HCT116 (cell line): ENCODE data around the gene ZNF330. TPM values are rescaled to one million over a fixed set of nuclear protein-coding genes. Genes with fewer than 3 reads are reported as not detected.

Source experiments
- ATAC-seq: fragments of 200-7000 bp; cut with Tn5 transposase; 2 replicates; pipeline ENCODE4 v1.9.1; 2020; ENCODE audit warnings: mild to moderate bottlenecking, moderate library complexity
- BruUV-seq: library from RNA; stranded (reverse); fragments of 400-500 nt; replicated peaks from 2 replicates; lab custom pipeline; 2021; lab: Mats Ljungman, UMichigan
- CTCF ChIA-PET: fragments of 300-600 bp; sonication (Branson Sonifier 250); formaldehyde crosslinking; loops from one replicate; lab custom pipeline; 2021; ENCODE audit warnings: antibody characterized with exemption; lab: Charles Lee
- POLR2A ChIA-PET: fragments of 300-600, 350-600 bp; sonication (Branson Sonifier 250); formaldehyde crosslinking; loops from one replicate; lab custom pipeline; 2021; ENCODE audit warnings: antibody characterized with exemption; lab: Charles Lee
- RAD21 ChIA-PET, 2 experiments: fragments of 300-600 bp; sonication (Branson Sonifier 250); formaldehyde crosslinking; loops; one replicate each; lab custom pipeline; 2023; ENCODE audit warnings: low total read pairs in 2 of 2; ENCODE audit not compliant: uncharacterized antibody in 2 of 2, unreplicated experiment in 2 of 2, low non-redundant PET in 1 of 2; lab: Charles Lee
- DNase-seq: peaks from one replicate; pipeline ENCODE4 v3.0.0-alpha.2; 2010; ENCODE audit warnings: low read depth, low spot score
- H2AFZ ChIP-seq: fragments of 200-600 bp; shearing (Covaris generic), sonication (generic); 2 replicates; pipeline ENCODE4 v1.6.1; 2017; ENCODE audit warnings: low read depth, mixed run types, mixed read lengths, antibody characterized with exemption, low read length; ENCODE audit not compliant: poor library complexity, severe bottlenecking
- H3K27ac ChIP-seq: 2 replicates; pipeline ENCODE4 v1.5.1; 2012; ENCODE audit warnings: low read depth, low read length
- H3K27me3 ChIP-seq: fragments of 200-600 bp; sonication (generic); 2 replicates; pipeline ENCODE4 v1.6.1; 2016; ENCODE audit warnings: mixed run types, low read length, mixed read lengths; ENCODE audit not compliant: insufficient read depth
- H3K36me3 ChIP-seq, 2 experiments: fragments of 200-500 bp in 1 of 2; fragments of 200-600 bp in 1 of 2; sonication (Bioruptor generic) in 1 of 2; sonication (generic) in 1 of 2; 2 replicates each; pipeline versions ENCODE4 v1.5.1 to v1.6.1; 2014 to 2016; ENCODE audit warnings: low read length in 2 of 2, inconsistent platforms in 1 of 2, mixed read lengths in 1 of 2, mixed run types in 1 of 2; ENCODE audit not compliant: insufficient read depth in 2 of 2, control insufficient read depth in 1 of 2
- H3K4me1 ChIP-seq, 2 experiments: fragments of 200-600 bp in 1 of 2; sonication (generic) in 1 of 2; 2 replicates each; pipeline versions ENCODE4 v1.5.1 to v1.6.1; 2012 to 2017; ENCODE audit warnings: low read length in 2 of 2, inconsistent platforms in 1 of 2, mild to moderate bottlenecking in 1 of 2, mixed read lengths in 1 of 2, mixed run types in 1 of 2, moderate library complexity in 1 of 2; ENCODE audit not compliant: insufficient read depth in 2 of 2, control insufficient read depth in 1 of 2
- H3K4me2 ChIP-seq: fragments of 200-600 bp; sonication (generic); 2 replicates; pipeline ENCODE4 v1.6.1; 2017; ENCODE audit warnings: mixed run types, low read length, mixed read lengths
- H3K4me3 ChIP-seq, 2 experiments: fragments of 200-600 bp in 1 of 2; sonication (generic) in 1 of 2; replicated peaks in 1 of 2; 2 replicates each; pipeline ENCODE4 v1.5.1; 2011 to 2016; ENCODE audit warnings: low read length in 2 of 2, control low read depth in 1 of 2, low read depth in 1 of 2, mild to moderate bottlenecking in 1 of 2, mixed read lengths in 1 of 2, mixed run types in 1 of 2
- H3K79me2 ChIP-seq: fragments of 200-600 bp; sonication (generic); 2 replicates; pipeline ENCODE4 v1.6.1; 2017; ENCODE audit warnings: mild to moderate bottlenecking, mixed run types, low read length, moderate library complexity, mixed read lengths; ENCODE audit not compliant: insufficient read depth
- H3K9ac ChIP-seq: fragments of 200-600 bp; sonication (generic); 2 replicates; pipeline ENCODE4 v1.6.1; 2016; ENCODE audit warnings: low read length, mixed read lengths
- H3K9me2 ChIP-seq: fragments of 200-600 bp; sonication (generic), shearing (Covaris generic); 2 replicates; pipeline ENCODE4 v1.6.1; 2017; ENCODE audit warnings: mixed run types, mild to moderate bottlenecking, moderate library complexity; ENCODE audit not compliant: insufficient read depth
- H3K9me3 ChIP-seq, 2 experiments: fragments of 200-500 bp in 1 of 2; fragments of 200-600 bp in 1 of 2; sonication (Bioruptor generic) in 1 of 2; sonication (generic) in 1 of 2; 2 replicates each; pipeline ENCODE4 v1.6.1; 2014 to 2017; ENCODE audit warnings: low read length in 2 of 2, mixed read lengths in 2 of 2, inconsistent platforms in 1 of 2, low read depth in 1 of 2, mild to moderate bottlenecking in 1 of 2, mixed run types in 1 of 2, moderate library complexity in 1 of 2; ENCODE audit not compliant: control insufficient read depth in 1 of 2, insufficient read depth in 1 of 2
- H4K20me1 ChIP-seq: fragments of 200-600 bp; sonication (generic), shearing (Covaris generic); 2 replicates; pipeline ENCODE4 v1.6.1; 2017; ENCODE audit warnings: mixed run types, mild to moderate bottlenecking, moderate library complexity; ENCODE audit not compliant: insufficient read depth
- CTCF ChIP-seq, 3 experiments: fragments of 200-600 bp in 1 of 3; sonication (generic) in 1 of 3; IDR thresholded peaks in 2 of 3; conservative IDR thresholded peaks in 1 of 3; 2 replicates each; pipeline ENCODE4 v1.5.1; 2012 to 2017; ENCODE audit warnings: low read depth in 2 of 3, low read length in 2 of 3, antibody characterized with exemption in 1 of 3, borderline replicate concordance in 1 of 3, control low read depth in 1 of 3, mild to moderate bottlenecking in 1 of 3, mixed read lengths in 1 of 3, mixed run types in 1 of 3, moderate library complexity in 1 of 3; ENCODE audit not compliant: insufficient read depth in 1 of 3
- EGR1 ChIP-seq: IDR thresholded peaks from 2 replicates; pipeline ENCODE4 v1.6.1; 2012; ENCODE audit warnings: low read depth
- ELF1 ChIP-seq: IDR thresholded peaks from 2 replicates; pipeline ENCODE4 v1.6.1; 2012; ENCODE audit warnings: low read depth, borderline replicate concordance
- EZH2phosphoT487 ChIP-seq: fragments of 200-600 bp; IDR thresholded peaks from 2 replicates; pipeline ENCODE4 v1.6.1; 2018; ENCODE audit warnings: antibody characterized with exemption, borderline replicate concordance
- JUND ChIP-seq: IDR thresholded peaks from 2 replicates; pipeline ENCODE4 v1.6.1; 2012
- POLR2A ChIP-seq: IDR thresholded peaks from 2 replicates; pipeline ENCODE4 v1.7.0; 2011; ENCODE audit warnings: borderline replicate concordance; ENCODE audit not compliant: insufficient read depth, insufficient read length; ENCODE audit errors: extremely low read depth
- SIN3A ChIP-seq: IDR thresholded peaks from 2 replicates; pipeline ENCODE4 v1.6.1; 2012; ENCODE audit warnings: low read depth
- SRF ChIP-seq: IDR thresholded peaks from 2 replicates; pipeline ENCODE4 v1.6.1; 2012; ENCODE audit warnings: low read depth
- ZFX ChIP-seq: fragments of 450-650 bp; IDR thresholded peaks from 2 replicates; pipeline ENCODE4 v1.6.1; 2017
- intact Hi-C: fragments of 100-400 bp; cut with micrococcal nuclease; formaldehyde crosslinking; loops from 2 replicates; pipeline ENCODE4 v1.10.0; 2022
- total RNA-seq: library from RNA; stranded (reverse); gene quantifications from one replicate; pipeline ENCODE4 v1.2.1, GENCODE V29; 2021; ENCODE audit not compliant: unreplicated experiment
- TF ChIP-seq, protein P1 (sequence below): IDR thresholded peaks from 2 replicates; pipeline ENCODE4 v1.6.1; 2012

The ZNF330 gene
- total RNA-seq, 1 experiment from 2014 or later, result 49.1 TPM

- H4K20me1 ChIP-seq, result no peaks in the 10 kb centered on the region
- POLR2A ChIA-PET, result interaction anchor here (1.3 kb wide), 1 partner anchor 9 kb away, joined by 3 read pairs; no protein-coding TSS in a partner anchor
- BruUV-seq, result no TSS peak
- no peaks in the 10 kb centered on the region for H3K79me2 ChIP-seq
- no peaks in the 10 kb centered on the region for H3K9me2 ChIP-seq
- H3K27ac ChIP-seq, result no peak overlapping the region
- H3K9me3 ChIP-seq, result no peaks in the 10 kb centered on the region
- H2AFZ ChIP-seq, result no peak overlapping the region
- TF ChIP-seq EZH2phosphoT487, result no peak
- no peak for TF ChIP-seq ZFX
- TF ChIP-seq CTCF (IDR thresholded peaks at IDR 0.05 in 2 of 3, conservative IDR thresholded peaks at IDR 0.05 in 1 of 3; ENCODE audit: borderline replicate concordance in 1 of 3, insufficient read depth in 1 of 3, low read depth in 2 of 3, low read length in 2 of 3), result no peak
- no peak for TF ChIP-seq EGR1
- no peak for TF ChIP-seq SIN3A
- TF ChIP-seq, all 23 proteins: peak for 0
- CTCF ChIA-PET, result no interaction called here
- Histone ChIP-seq H3K4me3 (no peak overlapping the region), H3K27me3 (no peaks in the 10 kb centered on the region), H3K9ac (no peak overlapping the region), H3K4me2 (no peak overlapping the region), H3K4me1 (no peaks in the 10 kb centered on the region), H3K36me3 (no peaks in the 10 kb centered on the region)
- intact Hi-C loops, result no loop called here
- RAD21 ChIA-PET, result no interaction called here
- ATAC-seq, result no peak
- DNase-seq, result no peak
Measured at GRCh38 chr4:141246243-141246642, 25.5 kb downstream of the ZNF330 start.

- Histone ChIP-seq H4K20me1 (no peaks in the 10 kb centered on the region), H3K4me1 (no peaks in the 10 kb centered on the region), H2AFZ (no peak overlapping the region), H3K27me3 (no peaks in the 10 kb centered on the region), H3K9ac (no peak overlapping the region), H3K4me2 (no peak overlapping the region), H3K27ac (no peak overlapping the region)
- ATAC-seq, result no peak
- DNase-seq, result no peak
- ChIA-PET CTCF (no interaction called here), POLR2A (interaction anchor here (1.3 kb wide), 1 partner anchor 8 kb away, joined by 3 read pairs; no protein-coding TSS in a partner anchor)
- TF ChIP-seq, protein P1, sequence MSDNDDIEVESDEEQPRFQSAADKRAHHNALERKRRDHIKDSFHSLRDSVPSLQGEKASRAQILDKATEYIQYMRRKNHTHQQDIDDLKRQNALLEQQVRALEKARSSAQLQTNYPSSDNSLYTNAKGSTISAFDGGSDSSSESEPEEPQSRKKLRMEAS, result no peak
- no peak for TF ChIP-seq POLR2A
- TF ChIP-seq ELF1, result no peak
- TF ChIP-seq EGR1, result no peak
- TF ChIP-seq ZFX, result no peak
- no peak for TF ChIP-seq JUND
- no peak for TF ChIP-seq SRF
- TF ChIP-seq, all 23 proteins: peak for 0
- Histone ChIP-seq H3K4me3 (no peak overlapping the region), H3K9me2 (no peaks in the 10 kb centered on the region), H3K36me3 (no peaks in the 10 kb centered on the region), H3K9me3 (no peaks in the 10 kb centered on the region), H3K79me2 (no peaks in the 10 kb centered on the region)
- no TSS peak for BruUV-seq
- RAD21 ChIA-PET, result no interaction called here
- intact Hi-C loops, result no loop called here
Measured at GRCh38 chr4:141246683-141247429, 26.2 kb downstream of the ZNF330 start.
